K562 (cell line): ENCODE results near the gene ANKRD65. TPM values are rescaled to one million over a fixed set of nuclear protein-coding genes. Genes with fewer than 3 reads are reported as not detected.

ENCODE experiments used
- ATAC-seq: fragments of 200-7000 bp; cut with Tn5 transposase; 3 replicates; pipeline ENCODE4 v1.9.1; 2020; ENCODE audit warnings: moderate library complexity
- Bru-seq: library from RNA; stranded (reverse); fragments of 400-500 nt; gene quantifications from one replicate; lab custom pipeline; 2021; lab: Mats Ljungman, UMichigan
- BruChase-seq, 2 experiments: library from RNA; stranded (reverse); fragments of 400-500 nt; gene quantifications; one replicate each; lab custom pipeline; 2021; lab: Mats Ljungman, UMichigan
- BruUV-seq: library from RNA; stranded (reverse); fragments of 400-500 nt; replicated peaks from 2 replicates; lab custom pipeline; 2021; lab: Mats Ljungman, UMichigan
- CTCF ChIA-PET: fragments of 300-600 bp; formaldehyde crosslinking; extraction: SDS; loops from one replicate; lab custom pipeline; 2021; ENCODE audit warnings: low intra/inter-chr PET ratio; lab: Yijun Ruan, JAX
- POLR2A ChIA-PET: fragments of 300-600, 350-650 bp; sonication (Branson Sonifier 250); formaldehyde crosslinking; extraction: SDS; loops from one replicate; lab custom pipeline; 2021; ENCODE audit warnings: antibody characterized with exemption, inconsistent platforms; lab: Yijun Ruan, JAX
- DNase-seq, 4 experiments: peaks; one replicate each; pipeline versions ENCODE4 v3.0.0 to v3.0.0-alpha.2; 2011 to 2018; ENCODE audit warnings: low spot score in 3 of 4, mixed read lengths in 3 of 4; ENCODE audit errors: extremely low read depth in 1 of 4
- FAIRE-seq: peaks from 2 replicates; lab custom pipeline; 2011; peaks lifted over from hg19 to GRCh38; lab: Jason Lieb, UNC
- H2AFZ ChIP-seq: 2 replicates; pipeline ENCODE4 v1.6.0; 2011; ENCODE audit warnings: low read depth, low read length, control low read depth, inconsistent platforms
- H3K27ac ChIP-seq: fragments of 200-600 bp; 3 replicates; pipeline ENCODE4 v1.8.0; 2011; ENCODE audit warnings: low read depth, mild to moderate bottlenecking, control low read depth, inconsistent platforms, low read length, moderate library complexity, mixed read lengths; ENCODE audit errors: extremely low read depth
- H3K27me3 ChIP-seq, 2 experiments: fragments of 300-600 bp in 1 of 2; 2 replicates in 1 of 2; 3 replicates in 1 of 2; pipeline versions ENCODE4 v1.6.0 to v1.8.0; 2011; ENCODE audit warnings: inconsistent platforms in 2 of 2, low read length in 2 of 2, mild to moderate bottlenecking in 1 of 2, mixed read lengths in 1 of 2, moderate library complexity in 1 of 2; ENCODE audit not compliant: control insufficient read depth in 2 of 2, insufficient read depth in 2 of 2
- H3K36me3 ChIP-seq: fragments of 300-600 bp; 3 replicates; pipeline ENCODE4 v1.8.0; 2011; ENCODE audit warnings: mild to moderate bottlenecking, low read length, inconsistent platforms; ENCODE audit not compliant: control insufficient read depth, insufficient read depth
- H3K4me1 ChIP-seq, 2 experiments: fragments of 200-600 bp in 1 of 2; replicated peaks in 1 of 2; 2 replicates in 1 of 2; 3 replicates in 1 of 2; pipeline versions ENCODE4 v1.5.1 to v1.8.0; 2011; ENCODE audit warnings: inconsistent platforms in 2 of 2, low read length in 2 of 2, mild to moderate bottlenecking in 1 of 2, mixed read lengths in 1 of 2, moderate library complexity in 1 of 2; ENCODE audit not compliant: control insufficient read depth in 2 of 2, insufficient read depth in 2 of 2
- H3K4me2 ChIP-seq: 2 replicates; pipeline ENCODE4 v1.6.1; 2011; ENCODE audit warnings: low read length, control low read depth, inconsistent platforms, mixed read lengths; ENCODE audit not compliant: insufficient read depth
- H3K4me3 ChIP-seq: fragments of 200-600 bp; sonication (generic), shearing (Covaris generic); 2 replicates; pipeline ENCODE4 v1.5.1; 2016; ENCODE audit warnings: control low read depth, inconsistent platforms
- H3K79me2 ChIP-seq: fragments of 200-600 bp; 3 replicates; pipeline ENCODE4 v1.8.0; 2011; ENCODE audit warnings: low read length, inconsistent platforms; ENCODE audit not compliant: control insufficient read depth, insufficient read depth
- H3K9ac ChIP-seq, 2 experiments: 2 replicates each; pipeline versions ENCODE4 v1.6.0 to v1.6.1; 2011; ENCODE audit warnings: low read depth in 2 of 2, low read length in 2 of 2, control low read depth in 1 of 2, inconsistent platforms in 1 of 2, mild to moderate bottlenecking in 1 of 2, mixed read lengths in 1 of 2; ENCODE audit not compliant: insufficient read depth in 1 of 2
- H3K9me1 ChIP-seq: one replicate; pipeline ENCODE4 v1.6.0; 2011; ENCODE audit warnings: inconsistent platforms, mild to moderate bottlenecking, low read length, moderate library complexity; ENCODE audit not compliant: control insufficient read depth, insufficient read depth
- H3K9me3 ChIP-seq: replicated peaks from 2 replicates; pipeline ENCODE4 v1.5.1; 2011; ENCODE audit warnings: low read depth, low read length, inconsistent platforms; ENCODE audit not compliant: control insufficient read depth, insufficient read depth
- H4K20me1 ChIP-seq: replicated peaks from 2 replicates; pipeline ENCODE4 v1.6.1; 2011; ENCODE audit warnings: low read length, inconsistent platforms, mixed read lengths; ENCODE audit not compliant: control insufficient read depth, insufficient read depth
- PTBP1 ChIP-seq: fragments of 200-400 bp; formaldehyde crosslinking; IDR thresholded peaks from 2 replicates; pipeline ENCODE4 v1.6.1; 2017; ENCODE audit warnings: low read depth, low read length
- RAD21 ChIP-seq, 2 experiments: fragments of 250-450 bp in 1 of 2; fragments of 450-650 bp in 1 of 2; sonication (Bioruptor Pico) in 1 of 2; formaldehyde crosslinking in 1 of 2; IDR thresholded peaks in 1 of 2; conservative IDR thresholded peaks in 1 of 2; 2 replicates each; pipeline versions ENCODE4 v1.4.0 to v1.8.0; 2020 to 2022; ENCODE audit warnings: mild to moderate bottlenecking in 2 of 2, moderate library complexity in 1 of 2
- RBM14 ChIP-seq: fragments of 200-400 bp; formaldehyde crosslinking; IDR thresholded peaks from 2 replicates; pipeline ENCODE4 v1.6.1; 2018; ENCODE audit warnings: low read depth, mild to moderate bottlenecking, low read length, moderate library complexity, borderline replicate concordance; ENCODE audit not compliant: insufficient read depth
- WGBS: fragments of 100-300 bp; shearing (Covaris generic); methylation state at CpG from one replicate; pipeline ENCODE4 v1.1.6; 2016; ENCODE audit warnings: low coverage, mixed read lengths; ENCODE audit not compliant: insufficient coverage; ENCODE audit errors: missing lambda C conversion rate; 5-methylcytosine and 5-hydroxymethylcytosine counted together
- in situ Hi-C: fragments of 300-500 bp; cut with MboI; formaldehyde crosslinking; loops from 4 replicates; pipeline ENCODE4 v1.15.0; 2018; ENCODE audit warnings: inconsistent platforms, mixed read lengths
- intact Hi-C: fragments of 100-400 bp; cut with micrococcal nuclease; formaldehyde crosslinking; loops from 2 replicates; pipeline ENCODE4 v1.14.2; 2022
- long read RNA-seq, 3 experiments: library from polyadenylated mRNA in 2 of 3; library from RNA in 1 of 3; unstranded in 2 of 3; stranded (forward) in 1 of 3; transcript quantifications; one replicate each; pipeline ENCODE4 v2.0.0, GENCODE V29; 2019 to 2022
- polyA minus RNA-seq, 3 experiments: library from RNA; depleted of rRNA, polyadenylated mRNA; stranded (reverse); fragments of >200 nt; gene quantifications; 2 replicates each; pipeline ENCODE4 v1.2.3, GENCODE V29; 2011
- polyA plus RNA-seq, 8 experiments: library from polyadenylated mRNA; depleted of rRNA in 4 of 8; stranded (reverse) in 5 of 8; unstranded in 3 of 8; fragments of >200 nt; fragmentation: Nextera tagmentation in 2 of 8; fragmentation: Illumina TruSeq in 1 of 8; extraction: Ambion mirVana in 2 of 8; extraction: Trizol in 1 of 8; gene quantifications; 2 replicates each; pipeline versions ENCODE4 v1.2.1 to v1.2.3, GENCODE V29; 2011 to 2014; ENCODE audit warnings: inconsistent platforms in 1 of 8, missing spikeins in 1 of 8
- total RNA-seq, 7 experiments: library from RNA; depleted of rRNA in 6 of 7; stranded (reverse); fragments of >200 nt in 6 of 7; fragmentation: Illumina TruSeq in 2 of 7; extraction: Trizol in 2 of 7; gene quantifications; 2 replicates each; pipeline versions ENCODE4 v1.2.1 to v1.2.3, GENCODE V29; 2011 to 2021; ENCODE audit warnings: low replicate concordance in 1 of 7
- TF ChIP-seq, protein P1 (sequence below): fragments of 450-650 bp; conservative IDR thresholded peaks from 2 replicates; pipeline ENCODE4 v1.6.1; 2016; ENCODE audit warnings: missing genetic modification characterization, low read depth, mild to moderate bottlenecking, missing compliant biosample characterization, moderate library complexity
- TF ChIP-seq, protein P2 (sequence below): fragments of 450-650 bp; IDR thresholded peaks from 2 replicates; pipeline ENCODE4 v1.6.1; 2016
- TF ChIP-seq, protein P3 (sequence below): IDR thresholded peaks from 3 replicates; pipeline ENCODE4 v1.6.1; 2011; ENCODE audit warnings: borderline replicate concordance, mild to moderate bottlenecking; ENCODE audit not compliant: insufficient read length, insufficient read depth

ANKRD65 gene
- not detected in 2 replicates for total RNA-seq (2011; cell fraction: chromatin; rRNA removed; ENCODE audit: low replicate concordance)
- total RNA-seq (2011; cell fraction: nucleolus; rRNA removed) = not detected in 2 replicates
- 0.37 TPM in 1 of 2 replicates, not detected in the other for total RNA-seq (2011; cell fraction: nucleoplasm; rRNA removed)
- total RNA-seq (2014; rRNA removed) (not detected in 2 replicates), total RNA-seq (2014; rRNA removed; fragmentation: Illumina TruSeq; extraction: Trizol) (not detected in 2 replicates), total RNA-seq (2015; rRNA removed; fragmentation: Illumina TruSeq; extraction: Trizol) (not detected in 2 replicates), total RNA-seq (2021) (not detected in 2 replicates), polyA plus RNA-seq (2011; rRNA removed) (not detected in 2 replicates), polyA plus RNA-seq (2014; fragmentation: Illumina TruSeq; extraction: Trizol) (not detected in 2 replicates), polyA plus RNA-seq (2014; fragmentation: Nextera tagmentation; extraction: Ambion mirVana) (not detected), polyA plus RNA-seq (2014; rRNA removed) (not detected in 2 replicates), polyA minus RNA-seq (2011; rRNA and poly(A)+ RNA removed) (not detected in 2 replicates), Bru-seq, nascent RNA (not detected), BruChase-seq, experiment 1, labeled RNA remaining after a 2-hour chase (not detected), BruChase-seq, experiment 2, labeled RNA remaining after a 6-hour chase (not detected)
- polyA plus RNA-seq (2011; cell fraction: cytosol; rRNA removed) = not detected in 2 replicates
- polyA plus RNA-seq (2011; cell fraction: nucleus; rRNA removed) = not detected in 2 replicates
- polyA plus RNA-seq (2012) = 0.11 TPM in 1 of 2 replicates, not detected in the other
- polyA minus RNA-seq (2011; cell fraction: cytosol; rRNA and poly(A)+ RNA removed) = not detected in 2 replicates
- polyA minus RNA-seq (2011; cell fraction: nucleus; rRNA and poly(A)+ RNA removed) = not detected in 2 replicates
- long read RNA-seq, experiment 1 = 0 reads
- long read RNA-seq, experiment 2 = 0 reads
- long read RNA-seq, experiment 3 = 0 reads

DNA sequence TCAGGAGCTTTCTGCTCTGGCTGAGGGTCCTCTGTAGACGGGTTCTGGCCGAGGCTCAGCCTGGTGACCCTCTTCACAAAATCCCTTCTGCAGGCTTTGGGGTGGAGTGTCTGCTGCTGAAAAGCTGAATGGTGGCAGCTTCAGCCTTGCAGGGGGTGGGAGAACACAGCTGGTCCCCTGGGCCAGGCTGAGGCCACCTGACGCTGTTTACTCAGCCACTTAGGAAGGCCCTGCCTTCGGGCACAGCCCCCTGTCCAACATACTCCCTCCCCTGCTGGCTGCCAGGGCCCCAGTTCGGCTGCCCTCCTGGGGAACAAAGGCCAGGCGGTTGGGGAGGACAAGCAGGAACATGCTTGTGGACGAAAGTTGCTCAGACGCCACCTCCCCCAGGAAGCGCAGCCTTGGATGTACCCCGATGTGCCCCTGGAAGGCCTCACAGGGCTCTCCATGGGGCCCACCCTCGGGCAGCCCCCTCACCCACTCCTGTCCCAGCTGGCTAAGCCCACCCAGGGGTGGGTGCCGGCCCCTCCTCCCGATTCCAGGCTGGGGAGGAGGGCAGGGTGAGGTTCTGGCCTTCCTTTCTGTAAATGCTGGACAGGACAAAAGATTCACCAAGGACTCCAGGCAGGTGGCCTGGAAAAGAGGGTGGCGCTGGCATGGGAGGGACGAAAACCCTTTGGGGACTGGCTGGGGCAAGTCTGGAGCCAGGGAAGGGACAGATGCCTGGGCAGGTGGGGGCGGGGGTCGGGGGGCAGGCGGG, at the start of gene ANKRD65:
Gene ANKRD65, minus strand, starts transcription at position 130 of the 760 bp plus-strand sequence. CDS start 271 bp downstream, outside the sequence.
- no peaks in the 10 kb centered on the region for H3K27me3 ChIP-seq
- TF ChIP-seq PTBP1 = no peak
- TF ChIP-seq, protein P1, sequence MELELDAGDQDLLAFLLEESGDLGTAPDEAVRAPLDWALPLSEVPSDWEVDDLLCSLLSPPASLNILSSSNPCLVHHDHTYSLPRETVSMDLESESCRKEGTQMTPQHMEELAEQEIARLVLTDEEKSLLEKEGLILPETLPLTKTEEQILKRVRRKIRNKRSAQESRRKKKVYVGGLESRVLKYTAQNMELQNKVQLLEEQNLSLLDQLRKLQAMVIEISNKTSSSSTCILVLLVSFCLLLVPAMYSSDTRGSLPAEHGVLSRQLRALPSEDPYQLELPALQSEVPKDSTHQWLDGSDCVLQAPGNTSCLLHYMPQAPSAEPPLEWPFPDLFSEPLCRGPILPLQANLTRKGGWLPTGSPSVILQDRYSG (tag) = no peak
- TF ChIP-seq, protein P2, sequence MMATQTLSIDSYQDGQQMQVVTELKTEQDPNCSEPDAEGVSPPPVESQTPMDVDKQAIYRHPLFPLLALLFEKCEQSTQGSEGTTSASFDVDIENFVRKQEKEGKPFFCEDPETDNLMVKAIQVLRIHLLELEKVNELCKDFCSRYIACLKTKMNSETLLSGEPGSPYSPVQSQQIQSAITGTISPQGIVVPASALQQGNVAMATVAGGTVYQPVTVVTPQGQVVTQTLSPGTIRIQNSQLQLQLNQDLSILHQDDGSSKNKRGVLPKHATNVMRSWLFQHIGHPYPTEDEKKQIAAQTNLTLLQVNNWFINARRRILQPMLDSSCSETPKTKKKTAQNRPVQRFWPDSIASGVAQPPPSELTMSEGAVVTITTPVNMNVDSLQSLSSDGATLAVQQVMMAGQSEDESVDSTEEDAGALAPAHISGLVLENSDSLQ = no peak
- no peak for TF ChIP-seq RAD21 (CRISPR knock-in tag; conservative IDR thresholded peaks at IDR 0.05 in 1 of 2, IDR thresholded peaks at IDR 0.05 in 1 of 2)
- no peak for TF ChIP-seq RBM14
- TF ChIP-seq, protein P3, sequence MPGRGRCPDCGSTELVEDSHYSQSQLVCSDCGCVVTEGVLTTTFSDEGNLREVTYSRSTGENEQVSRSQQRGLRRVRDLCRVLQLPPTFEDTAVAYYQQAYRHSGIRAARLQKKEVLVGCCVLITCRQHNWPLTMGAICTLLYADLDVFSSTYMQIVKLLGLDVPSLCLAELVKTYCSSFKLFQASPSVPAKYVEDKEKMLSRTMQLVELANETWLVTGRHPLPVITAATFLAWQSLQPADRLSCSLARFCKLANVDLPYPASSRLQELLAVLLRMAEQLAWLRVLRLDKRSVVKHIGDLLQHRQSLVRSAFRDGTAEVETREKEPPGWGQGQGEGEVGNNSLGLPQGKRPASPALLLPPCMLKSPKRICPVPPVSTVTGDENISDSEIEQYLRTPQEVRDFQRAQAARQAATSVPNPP = no peak
- TF ChIP-seq, all 486 proteins: peak for 0
- no peak for DNase-seq
- no peak within 1 kb of the TSS for H3K4me3 ChIP-seq
- H3K27ac ChIP-seq = no peak within 1 kb of the TSS
- in situ Hi-C loops (no loop called here), intact Hi-C loops (no loop called here)
- 48% methylated on average over 15 of the region's 18 CpGs for WGBS
- no peaks in the 10 kb centered on the region for H3K9me1 ChIP-seq
- H3K4me2 ChIP-seq = no peak within 1 kb of the TSS
- CTCF ChIA-PET = no interaction called here
- H3K4me1 ChIP-seq = peaks cover 3 to 36% of the 10 kb centered on the region in 2 experiments; a peak in 4 of 5 replicates
- no peaks in the 10 kb centered on the region for H3K79me2 ChIP-seq
- H3K36me3 ChIP-seq = no peaks in the 10 kb centered on the region
- no peak for FAIRE-seq
- H2AFZ ChIP-seq = no peak within 1 kb of the TSS
- no peak for ATAC-seq
- BruUV-seq = no TSS peak
- POLR2A ChIA-PET = interaction anchor here (0.7 to 1.9 kb wide), 4 partner anchors 8 to 23 kb away, joined by 3 to 5 read pairs (median 4); partner anchors contain the start of genes CCNL2 and MRPL20
- no peaks in the 10 kb centered on the region for H3K9me3 ChIP-seq
- H4K20me1 ChIP-seq = no peaks in the 10 kb centered on the region
- no peak within 1 kb of the TSS for H3K9ac ChIP-seq
